Testis (tissue), 3 donors: ENCODE results near the gene HECW1. TPM values are rescaled to one million over a fixed set of nuclear protein-coding genes. Genes with fewer than 3 reads are reported as not detected.

Experiments used
- DNase-seq: peaks from one replicate; pipeline ENCODE4 v3.0.0-alpha.2; 2019
- H3K27ac ChIP-seq, 2 donors: fragments of 200-600 bp; sonication (generic); one replicate each; pipeline ENCODE4 v1.5.1; 2019
- H3K27me3 ChIP-seq: fragments of 200-600 bp; sonication (generic); one replicate; pipeline ENCODE4 v1.5.1; 2019
- H3K36me3 ChIP-seq: fragments of 200-600 bp; sonication (generic); one replicate; pipeline ENCODE4 v1.5.1; 2017; ENCODE audit warnings: low read depth; ENCODE audit errors: missing control alignments
- H3K4me1 ChIP-seq: fragments of 200-600 bp; sonication (generic); one replicate; pipeline ENCODE4 v1.5.1; 2019
- H3K4me3 ChIP-seq, 2 donors: fragments of 200-600 bp; sonication (generic); one replicate each; pipeline ENCODE4 v1.5.1; 2017 to 2019
- H3K9me3 ChIP-seq: fragments of 200-600 bp; sonication (generic); one replicate; pipeline ENCODE4 v1.5.1; 2017
- CTCF ChIP-seq, 3 experiments: fragments of 450-650 bp in 2 of 3; fragments of 200-600 bp in 1 of 3; sonication (generic) in 1 of 3; IDR thresholded peaks; one replicate each; pipeline ENCODE4 v1.5.1; 2016 to 2019; ENCODE audit warnings: antibody characterized with exemption in 3 of 3, mild to moderate bottlenecking in 2 of 3, moderate library complexity in 1 of 3
- POLR2A ChIP-seq: fragments of 450-650 bp; IDR thresholded peaks from one replicate; pipeline ENCODE4 v1.6.1; 2017; ENCODE audit warnings: antibody characterized with exemption, mild to moderate bottlenecking, moderate library complexity
- WGBS, 2 donors: methylation state at CpG; one replicate each; pipeline ENCODE4 v1.1.5; 2018; 5-methylcytosine and 5-hydroxymethylcytosine counted together
- intact Hi-C: fragments of 100-400 bp; cut with DNase I; formaldehyde crosslinking; loops from one replicate; pipeline ENCODE4 v1.15.1; 2023; ENCODE audit warnings: low total_unique reads
- polyA plus RNA-seq: library from polyadenylated mRNA; stranded (reverse); fragments of 350-450 nt; fragmentation: Illumina TruSeq; extraction: RNeasy Lipid Tissue Mini Kit (QIAGEN cat#74804); gene quantifications from one replicate; pipeline ENCODE4 v1.2.3, GENCODE V29; 2014; ENCODE audit warnings: low read depth, low replicate concordance; ENCODE audit not compliant: insufficient read depth
- total RNA-seq, 2 donors: library from RNA; depleted of rRNA; stranded (reverse); fragments of >200 nt; gene quantifications; one replicate each; pipeline ENCODE4 v1.2.3, GENCODE V29; 2016

Gene HECW1
- total and polyA plus RNA-seq, 3 donors from 2014 or later: 3.2 to 14.5 (median 5.0) TPM

GRCh38 chr7:43311052-43311451 is 198.6 kb downstream of the HECW1 start:
- no peak overlapping the region for H3K27ac ChIP-seq
- H3K36me3 ChIP-seq: no peaks in the 10 kb centered on the region
- DNase-seq: no peak
- 54 to 74% methylated on average over 5 of the region's 5 CpGs for WGBS, 2 donors
- H3K9me3 ChIP-seq: no peaks in the 10 kb centered on the region
- no peaks in the 10 kb centered on the region for H3K27me3 ChIP-seq
- no peak overlapping the region for H3K4me3 ChIP-seq
- no peak for TF ChIP-seq CTCF (IDR thresholded peaks at IDR 0.05)
- no peak for TF ChIP-seq POLR2A
- H3K4me1 ChIP-seq: no peaks in the 10 kb centered on the region
- intact Hi-C loops: no loop called here

GRCh38 chr7:43311694-43312093 is 199.2 kb downstream of the HECW1 start:
- H3K36me3 ChIP-seq: no peaks in the 10 kb centered on the region
- intact Hi-C loops: no loop called here
- no peaks in the 10 kb centered on the region for H3K27me3 ChIP-seq
- no peaks in the 10 kb centered on the region for H3K4me1 ChIP-seq
- no peak overlapping the region for H3K4me3 ChIP-seq
- no peaks in the 10 kb centered on the region for H3K9me3 ChIP-seq
- H3K27ac ChIP-seq: no peak overlapping the region
- WGBS, 2 donors: 57 to 77% methylated on average over 22 of the region's 22 CpGs
- DNase-seq: no peak
- no peak for TF ChIP-seq CTCF (IDR thresholded peaks at IDR 0.05)
- no peak for TF ChIP-seq POLR2A

GRCh38 chr7:43313628-43314378 is 201.4 kb downstream of the HECW1 start:
- H3K27ac ChIP-seq: no peak overlapping the region
- no peaks in the 10 kb centered on the region for H3K9me3 ChIP-seq
- no peaks in the 10 kb centered on the region for H3K4me1 ChIP-seq
- no peak for TF ChIP-seq CTCF (IDR thresholded peaks at IDR 0.05)
- 73% methylated on average over 9 of the region's 9 CpGs for WGBS, 2 donors
- H3K4me3 ChIP-seq: no peak overlapping the region
- intact Hi-C loops: no loop called here
- DNase-seq: peak; percentile 40
- no peaks in the 10 kb centered on the region for H3K27me3 ChIP-seq
- no peaks in the 10 kb centered on the region for H3K36me3 ChIP-seq

- Histone ChIP-seq H3K4me3 (no peak overlapping the region), H3K36me3 (no peaks in the 10 kb centered on the region), H3K27ac (no peak overlapping the region), H3K4me1 (no peaks in the 10 kb centered on the region), H3K27me3 (no peaks in the 10 kb centered on the region), H3K9me3 (no peaks in the 10 kb centered on the region)
- 80 to 82% methylated on average over 7 of the region's 7 CpGs for WGBS, 2 donors
- intact Hi-C loops: no loop called here
- TF ChIP-seq CTCF (IDR thresholded peaks at IDR 0.05): no peak
- no peak for DNase-seq
Measured at GRCh38 chr7:43314379-43315158, 202.1 kb downstream of the HECW1 start.
